ENCODE results near the gene CDC25A. TPM values are rescaled to one million over a fixed set of nuclear protein-coding genes. Genes with fewer than 3 reads are reported as not detected.

Gene CDC25A
- total and polyA plus RNA-seq, 8 donors, result 0.28 to 1.1 (median 0.72) TPM

- 72 to 79% methylated on average over 3 of the region's 3 CpGs for WGBS, 2 donors
- no peak for ATAC-seq
- no peak for FAIRE-seq
- Histone ChIP-seq H3K36me3 (no peaks in the 10 kb centered on the region), H3K27ac (no peak overlapping the region), H3K9me3 (no peaks in the 10 kb centered on the region), H3K4me1 (no peaks in the 10 kb centered on the region), H3K4me3 (no peak overlapping the region), H3K27me3 (no peaks in the 10 kb centered on the region)
- intact Hi-C loops (cut with DNase I), result no loop called here
- no peak for DNase-seq
- TF ChIP-seq, protein P1, sequence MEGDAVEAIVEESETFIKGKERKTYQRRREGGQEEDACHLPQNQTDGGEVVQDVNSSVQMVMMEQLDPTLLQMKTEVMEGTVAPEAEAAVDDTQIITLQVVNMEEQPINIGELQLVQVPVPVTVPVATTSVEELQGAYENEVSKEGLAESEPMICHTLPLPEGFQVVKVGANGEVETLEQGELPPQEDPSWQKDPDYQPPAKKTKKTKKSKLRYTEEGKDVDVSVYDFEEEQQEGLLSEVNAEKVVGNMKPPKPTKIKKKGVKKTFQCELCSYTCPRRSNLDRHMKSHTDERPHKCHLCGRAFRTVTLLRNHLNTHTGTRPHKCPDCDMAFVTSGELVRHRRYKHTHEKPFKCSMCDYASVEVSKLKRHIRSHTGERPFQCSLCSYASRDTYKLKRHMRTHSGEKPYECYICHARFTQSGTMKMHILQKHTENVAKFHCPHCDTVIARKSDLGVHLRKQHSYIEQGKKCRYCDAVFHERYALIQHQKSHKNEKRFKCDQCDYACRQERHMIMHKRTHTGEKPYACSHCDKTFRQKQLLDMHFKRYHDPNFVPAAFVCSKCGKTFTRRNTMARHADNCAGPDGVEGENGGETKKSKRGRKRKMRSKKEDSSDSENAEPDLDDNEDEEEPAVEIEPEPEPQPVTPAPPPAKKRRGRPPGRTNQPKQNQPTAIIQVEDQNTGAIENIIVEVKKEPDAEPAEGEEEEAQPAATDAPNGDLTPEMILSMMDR (IDR thresholded peaks at IDR 0.05), result no peak
Measured at GRCh38 chr3:48107227-48107626, 81.0 kb downstream of the CDC25A start.

Small RNA genes within 50 kb of the gene (microRNA-seq; reads per million reads assigned to microRNA genes)
- gene MIR4443, result 3.1 to 51.2 reads per million in 2 donors

Other genes starting within 250 kb of the CDC25A start
- 100 to 1,000 TPM in 1 of 6 donors, 10 to 100 TPM in 5; 59.2 to 127 (median 79.3) TPM for gene MAP4, start 172.0 kb downstream of the CDC25A start, total RNA-seq
- 10 to 100 TPM; 34.5 to 49.5 TPM for gene MAP4, start 172.0 kb downstream of the CDC25A start, polyA plus RNA-seq
- not detected for gene CAMP, start 35.1 kb upstream of the CDC25A start, total RNA-seq
- gene CAMP, start 35.1 kb upstream of the CDC25A start, polyA plus RNA-seq, result not detected
- 1 to 10 TPM; 3.6 to 8.1 (median 4.3) TPM for gene ZNF589, start 52.7 kb upstream of the CDC25A start, total RNA-seq
- 1 to 10 TPM; 7.0 to 7.2 TPM for gene ZNF589, start 52.7 kb upstream of the CDC25A start, polyA plus RNA-seq
- 10 to 100 TPM; 12.4 to 17.3 (median 13.8) TPM for gene NME6, start 113.0 kb upstream of the CDC25A start, total RNA-seq
- 10 to 100 TPM; 11.6 to 14.5 TPM for gene NME6, start 113.0 kb upstream of the CDC25A start, polyA plus RNA-seq
- gene SPINK8, start 145.2 kb upstream of the CDC25A start, total RNA-seq, result not detected
- not detected for gene SPINK8, start 145.2 kb upstream of the CDC25A start, polyA plus RNA-seq
- gene FBXW12, start 183.8 kb upstream of the CDC25A start, total RNA-seq, result 1 to 10 TPM; 3.3 to 9.6 (median 6.2) TPM
- gene FBXW12, start 183.8 kb upstream of the CDC25A start, polyA plus RNA-seq, result 1 to 10 TPM; 2.7 to 5.6 TPM
- gene PLXNB1, start 241.7 kb upstream of the CDC25A start, total RNA-seq, result 100 to 1,000 TPM in 1 of 6 donors, 10 to 100 TPM in 5; 47.8 to 103 (median 65.1) TPM
- gene PLXNB1, start 241.7 kb upstream of the CDC25A start, polyA plus RNA-seq, result 100 to 1,000 TPM; 286 to 372 TPM